HepG2 (cell line): ENCODE data around the gene UCKL1. TPM values are rescaled to one million over a fixed set of nuclear protein-coding genes. Genes with fewer than 3 reads are reported as not detected.

Experiments
- CC2D1A ChIP-seq: sonication (generic); formaldehyde crosslinking; IDR thresholded peaks from 2 replicates; pipeline ENCODE4 v1.8.1; 2023; ENCODE audit warnings: mild to moderate bottlenecking, missing genetic modification reagents
- CHCHD3 ChIP-seq: sonication (generic); formaldehyde crosslinking; IDR thresholded peaks from 2 replicates; pipeline ENCODE4 v1.8.0; 2022; ENCODE audit warnings: mild to moderate bottlenecking, missing genetic modification reagents, moderate library complexity
- HDAC1 ChIP-seq: sonication (generic); formaldehyde crosslinking; IDR thresholded peaks from 2 replicates; pipeline ENCODE4 v1.5.1; 2020; ENCODE audit warnings: mild to moderate bottlenecking, missing genetic modification reagents
- NR1H2 ChIP-seq: sonication (generic); formaldehyde crosslinking; IDR thresholded peaks from 2 replicates; pipeline ENCODE4 v1.8.1; 2022; ENCODE audit warnings: low read depth, missing genetic modification reagents, borderline replicate concordance
- RELA ChIP-seq: sonication (generic); formaldehyde crosslinking; IDR thresholded peaks from 2 replicates; pipeline ENCODE4 v1.4.0; 2020; ENCODE audit warnings: missing genetic modification reagents
- RXRA ChIP-seq: sonication (generic); formaldehyde crosslinking; IDR thresholded peaks from 2 replicates; pipeline ENCODE4 v1.5.1; 2020; ENCODE audit warnings: missing genetic modification reagents
- SPEN ChIP-seq: sonication (generic); formaldehyde crosslinking; IDR thresholded peaks from 2 replicates; pipeline ENCODE4 v1.5.1; 2020; ENCODE audit warnings: low read depth, mild to moderate bottlenecking, missing genetic modification reagents
- SRSF1 ChIP-seq: fragments of 200-400 bp; formaldehyde crosslinking; optimal IDR thresholded peaks from 2 replicates; pipeline ENCODE3; 2017; ENCODE audit warnings: mild to moderate bottlenecking, low read depth, low read length, moderate library complexity
- SSRP1 ChIP-seq: IDR thresholded peaks from 2 replicates; pipeline ENCODE4 v1.6.1; 2016; ENCODE audit warnings: control low read depth
- TCF7L2 ChIP-seq: IDR thresholded peaks from 2 replicates; pipeline ENCODE4 v1.6.1; 2011; ENCODE audit warnings: mild to moderate bottlenecking, low read depth, low read length, moderate library complexity
- WIZ ChIP-seq: sonication (generic); formaldehyde crosslinking; IDR thresholded peaks from 2 replicates; pipeline ENCODE4 v1.5.1; 2020; ENCODE audit warnings: mild to moderate bottlenecking, missing genetic modification reagents
- ZBTB1 ChIP-seq: sonication (generic); formaldehyde crosslinking; IDR thresholded peaks from 2 replicates; pipeline ENCODE4 v1.4.0; 2020; ENCODE audit warnings: missing genetic modification reagents, borderline replicate concordance
- ZKSCAN5 ChIP-seq: sonication (generic); formaldehyde crosslinking; IDR thresholded peaks from 2 replicates; pipeline ENCODE4 v1.5.1; 2020; ENCODE audit warnings: mild to moderate bottlenecking, missing genetic modification reagents
- ZMYM2 ChIP-seq: sonication (generic); formaldehyde crosslinking; IDR thresholded peaks from 2 replicates; pipeline ENCODE4 v1.8.0; 2022; ENCODE audit warnings: mild to moderate bottlenecking, missing genetic modification reagents
- ZNF292 ChIP-seq: sonication (generic); formaldehyde crosslinking; IDR thresholded peaks from 2 replicates; pipeline ENCODE4 v1.8.1; 2022; ENCODE audit warnings: mild to moderate bottlenecking, low read depth, missing genetic modification reagents, borderline replicate concordance
- ZNF557 ChIP-seq: sonication (generic); formaldehyde crosslinking; IDR thresholded peaks from 2 replicates; pipeline ENCODE4 v1.4.0; 2020; ENCODE audit warnings: missing genetic modification reagents
- ZNF615 ChIP-seq: sonication (generic); formaldehyde crosslinking; IDR thresholded peaks from 2 replicates; pipeline ENCODE4 v1.5.0; 2020; ENCODE audit warnings: mild to moderate bottlenecking, missing genetic modification reagents, borderline replicate concordance
- ZNF709 ChIP-seq: sonication (generic); formaldehyde crosslinking; IDR thresholded peaks from 2 replicates; pipeline ENCODE4 v1.5.0; 2020; ENCODE audit warnings: mild to moderate bottlenecking, missing genetic modification reagents
- polyA plus RNA-seq, 8 experiments: library from polyadenylated mRNA; depleted of rRNA in 3 of 8; stranded (reverse) in 7 of 8; unstranded in 1 of 8; fragments of >200 nt; fragmentation: Illumina TruSeq in 4 of 8; extraction: Trizol in 4 of 8; gene quantifications; 2 replicates each; pipeline versions ENCODE4 v1.2.1 to v1.2.3, GENCODE V29; 2011 to 2016; ENCODE audit warnings: low read depth in 4 of 8, missing spikeins in 1 of 8, mixed read lengths in 1 of 8; ENCODE audit not compliant: insufficient read depth in 1 of 8
- total RNA-seq, 5 experiments: library from RNA; depleted of rRNA; stranded (reverse); fragments of >200 nt; fragmentation: Illumina TruSeq; extraction: Trizol; gene quantifications; 2 replicates each; pipeline ENCODE4 v1.2.3, GENCODE V29; 2016; ENCODE audit warnings: low read depth in 1 of 5
- TF ChIP-seq, protein P1 (sequence below): sonication (generic); formaldehyde crosslinking; IDR thresholded peaks from 2 replicates; pipeline ENCODE4 v1.4.0; 2020; ENCODE audit warnings: missing genetic modification reagents
- TF ChIP-seq, protein P2 (sequence below): sonication (generic); formaldehyde crosslinking; IDR thresholded peaks from 2 replicates; pipeline ENCODE4 v1.8.1; 2023; ENCODE audit warnings: mild to moderate bottlenecking, inconsistent platforms, moderate library complexity, missing genetic modification reagents, borderline replicate concordance
- TF ChIP-seq, protein P3 (sequence below): sonication (generic); formaldehyde crosslinking; IDR thresholded peaks from 2 replicates; pipeline ENCODE4 v1.8.0; 2022; ENCODE audit warnings: missing genetic modification reagents, mild to moderate bottlenecking, borderline replicate concordance
- TF ChIP-seq, protein P4 (sequence below): sonication (generic); formaldehyde crosslinking; IDR thresholded peaks from 2 replicates; pipeline ENCODE4 v1.8.1; 2023; ENCODE audit warnings: mild to moderate bottlenecking, missing genetic modification reagents, borderline replicate concordance
- TF ChIP-seq, protein P5 (sequence below): sonication (generic); formaldehyde crosslinking; IDR thresholded peaks from 2 replicates; pipeline ENCODE4 v1.4.0; 2020; ENCODE audit warnings: missing genetic modification reagents
- TF ChIP-seq, protein P6 (sequence below): sonication (generic); formaldehyde crosslinking; IDR thresholded peaks from 2 replicates; pipeline ENCODE4 v1.5.0; 2020; ENCODE audit warnings: missing genetic modification reagents, mild to moderate bottlenecking, borderline replicate concordance

The UCKL1 gene
- total and polyA plus RNA-seq, 2 of the 13 experiments (the other 11 are each of a cell fraction or from before 2014, with no cell fraction given) = 50.2 to 126 TPM

DNA sequence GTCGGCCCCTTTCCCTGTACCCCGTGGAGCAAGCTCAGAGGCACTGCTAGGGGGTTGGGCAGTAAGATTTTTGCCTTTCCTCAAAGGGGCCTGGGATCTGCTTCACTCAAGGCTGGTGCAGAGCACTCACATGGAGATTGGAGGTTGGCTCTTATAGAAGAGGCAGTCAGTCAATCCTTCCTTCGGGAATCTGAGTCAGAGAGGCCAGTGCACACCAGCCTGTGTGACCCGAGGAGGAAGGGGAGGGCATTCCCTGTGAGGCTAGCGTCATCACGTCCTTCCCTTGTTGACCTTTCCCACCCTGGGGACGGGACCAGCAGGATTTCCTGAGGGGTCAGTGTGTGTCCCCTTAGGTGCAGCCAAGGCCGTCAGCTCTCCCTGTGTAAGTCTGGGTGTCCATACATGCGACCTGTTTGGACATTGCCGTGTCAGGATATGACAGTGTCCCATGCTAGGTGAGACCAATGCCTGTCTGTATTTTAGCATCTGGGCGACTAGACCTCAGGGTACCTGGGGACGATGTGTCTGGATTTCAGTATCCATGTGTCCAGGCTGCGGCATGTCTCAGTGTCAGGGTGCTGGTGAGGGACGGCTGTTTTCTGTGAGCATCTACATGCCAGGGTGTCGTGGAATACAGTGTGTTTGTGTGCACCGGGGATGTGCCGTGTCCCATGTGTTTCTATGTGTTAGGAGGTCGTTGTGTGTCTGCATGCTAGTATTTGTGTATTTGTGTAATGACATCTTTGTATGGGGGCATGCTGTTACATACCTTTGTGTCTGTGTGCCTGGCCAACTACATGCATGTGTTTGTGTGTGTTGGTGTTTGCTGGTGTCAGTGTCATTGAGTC is 16.3 kb upstream of the UCKL1 start (continued):
- TF ChIP-seq ZNF292 = no peak
- peak; percentile 56; the same call in 1 of the 2 replicates for TF ChIP-seq SPEN (CRISPR knock-in tag)
- no peak for TF ChIP-seq HDAC1 (CRISPR knock-in tag)
- TF ChIP-seq, protein P1, sequence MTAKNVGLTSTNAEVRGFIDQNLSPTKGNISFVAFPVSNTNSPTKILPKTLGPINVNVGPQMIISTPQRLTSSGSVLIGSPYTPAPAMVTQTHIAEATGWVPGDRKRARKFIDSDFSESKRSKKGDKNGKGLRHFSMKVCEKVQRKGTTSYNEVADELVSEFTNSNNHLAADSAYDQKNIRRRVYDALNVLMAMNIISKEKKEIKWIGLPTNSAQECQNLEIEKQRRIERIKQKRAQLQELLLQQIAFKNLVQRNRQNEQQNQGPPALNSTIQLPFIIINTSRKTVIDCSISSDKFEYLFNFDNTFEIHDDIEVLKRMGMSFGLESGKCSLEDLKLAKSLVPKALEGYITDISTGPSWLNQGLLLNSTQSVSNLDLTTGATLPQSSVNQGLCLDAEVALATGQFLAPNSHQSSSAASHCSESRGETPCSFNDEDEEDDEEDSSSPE (CRISPR knock-in tag) = no peak
- TF ChIP-seq RXRA = peak; percentile 60
- no peak for TF ChIP-seq WIZ (CRISPR knock-in tag)
- TF ChIP-seq, protein P2, sequence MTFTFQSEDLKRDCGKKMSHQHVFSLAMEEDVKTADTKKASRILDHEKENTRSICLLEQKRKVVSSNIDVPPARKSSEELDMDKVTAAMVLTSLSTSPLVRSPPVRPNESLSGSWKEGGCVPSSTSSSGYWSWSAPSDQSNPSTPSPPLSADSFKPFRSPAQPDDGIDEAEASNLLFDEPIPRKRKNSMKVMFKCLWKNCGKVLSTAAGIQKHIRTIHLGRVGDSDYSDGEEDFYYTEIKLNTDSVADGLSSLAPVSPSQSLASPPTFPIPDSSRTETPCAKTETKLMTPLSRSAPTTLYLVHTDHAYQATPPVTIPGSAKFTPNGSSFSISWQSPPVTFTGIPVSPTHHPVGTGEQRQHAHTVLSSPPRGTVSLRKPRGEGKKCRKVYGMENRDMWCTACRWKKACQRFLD (CRISPR knock-in tag) = 0 out of 2 replicates have a peak, but pooled peaks have one; percentile 83
- no peak for TF ChIP-seq RELA (CRISPR knock-in tag)
- no peak for TF ChIP-seq ZBTB1 (CRISPR knock-in tag)
- TF ChIP-seq ZKSCAN5 (CRISPR knock-in tag) = no peak
- no peak for TF ChIP-seq ZMYM2 (CRISPR knock-in tag)
- TF ChIP-seq, protein P3, sequence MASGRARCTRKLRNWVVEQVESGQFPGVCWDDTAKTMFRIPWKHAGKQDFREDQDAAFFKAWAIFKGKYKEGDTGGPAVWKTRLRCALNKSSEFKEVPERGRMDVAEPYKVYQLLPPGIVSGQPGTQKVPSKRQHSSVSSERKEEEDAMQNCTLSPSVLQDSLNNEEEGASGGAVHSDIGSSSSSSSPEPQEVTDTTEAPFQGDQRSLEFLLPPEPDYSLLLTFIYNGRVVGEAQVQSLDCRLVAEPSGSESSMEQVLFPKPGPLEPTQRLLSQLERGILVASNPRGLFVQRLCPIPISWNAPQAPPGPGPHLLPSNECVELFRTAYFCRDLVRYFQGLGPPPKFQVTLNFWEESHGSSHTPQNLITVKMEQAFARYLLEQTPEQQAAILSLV (CRISPR knock-in tag) = peak; percentile 77; the same call in 1 of the 2 replicates
- TF ChIP-seq NR1H2 (CRISPR knock-in tag) = no peak
- TF ChIP-seq ZNF615 (CRISPR knock-in tag) = no peak
- TF ChIP-seq CC2D1A (CRISPR knock-in tag) = no peak
- TF ChIP-seq, protein P4, sequence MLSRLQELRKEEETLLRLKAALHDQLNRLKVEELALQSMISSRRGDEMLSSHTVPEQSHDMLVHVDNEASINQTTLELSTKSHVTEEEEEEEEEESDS (CRISPR knock-in tag) = 0 out of 2 replicates have a peak, but pooled peaks have one; percentile 48
- 0 out of 2 replicates have a peak, but pooled peaks have one; percentile 68 for TF ChIP-seq SSRP1 (CRISPR knock-in tag)
- TF ChIP-seq, protein P5, sequence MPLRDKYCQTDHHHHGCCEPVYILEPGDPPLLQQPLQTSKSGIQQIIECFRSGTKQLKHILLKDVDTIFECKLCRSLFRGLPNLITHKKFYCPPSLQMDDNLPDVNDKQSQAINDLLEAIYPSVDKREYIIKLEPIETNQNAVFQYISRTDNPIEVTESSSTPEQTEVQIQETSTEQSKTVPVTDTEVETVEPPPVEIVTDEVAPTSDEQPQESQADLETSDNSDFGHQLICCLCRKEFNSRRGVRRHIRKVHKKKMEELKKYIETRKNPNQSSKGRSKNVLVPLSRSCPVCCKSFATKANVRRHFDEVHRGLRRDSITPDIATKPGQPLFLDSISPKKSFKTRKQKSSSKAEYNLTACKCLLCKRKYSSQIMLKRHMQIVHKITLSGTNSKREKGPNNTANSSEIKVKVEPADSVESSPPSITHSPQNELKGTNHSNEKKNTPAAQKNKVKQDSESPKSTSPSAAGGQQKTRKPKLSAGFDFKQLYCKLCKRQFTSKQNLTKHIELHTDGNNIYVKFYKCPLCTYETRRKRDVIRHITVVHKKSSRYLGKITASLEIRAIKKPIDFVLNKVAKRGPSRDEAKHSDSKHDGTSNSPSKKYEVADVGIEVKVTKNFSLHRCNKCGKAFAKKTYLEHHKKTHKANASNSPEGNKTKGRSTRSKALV (CRISPR knock-in tag) = no peak
- no peak for TF ChIP-seq SRSF1
- no peak for TF ChIP-seq TCF7L2
- TF ChIP-seq, protein P6, sequence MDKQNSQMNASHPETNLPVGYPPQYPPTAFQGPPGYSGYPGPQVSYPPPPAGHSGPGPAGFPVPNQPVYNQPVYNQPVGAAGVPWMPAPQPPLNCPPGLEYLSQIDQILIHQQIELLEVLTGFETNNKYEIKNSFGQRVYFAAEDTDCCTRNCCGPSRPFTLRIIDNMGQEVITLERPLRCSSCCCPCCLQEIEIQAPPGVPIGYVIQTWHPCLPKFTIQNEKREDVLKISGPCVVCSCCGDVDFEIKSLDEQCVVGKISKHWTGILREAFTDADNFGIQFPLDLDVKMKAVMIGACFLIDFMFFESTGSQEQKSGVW (CRISPR knock-in tag) = no peak
- no peak for TF ChIP-seq CHCHD3 (CRISPR knock-in tag)
- TF ChIP-seq ZNF557 (CRISPR knock-in tag) = no peak
- no peak for TF ChIP-seq ZNF709 (CRISPR knock-in tag)
